Smooth muscle cell of the coronary artery (primary cell): Measurements from ENCODE around the gene PLAC1. TPM values are rescaled to one million over a fixed set of nuclear protein-coding genes. Genes with fewer than 3 reads are reported as not detected.

ENCODE experiments used
- total RNA-seq: library from RNA; depleted of rRNA; stranded (reverse); fragments of >200 nt; gene quantifications from 2 replicates; pipeline ENCODE4 v1.2.3, GENCODE V29; 2014; ENCODE audit warnings: low replicate concordance

The PLAC1 gene, protein sequence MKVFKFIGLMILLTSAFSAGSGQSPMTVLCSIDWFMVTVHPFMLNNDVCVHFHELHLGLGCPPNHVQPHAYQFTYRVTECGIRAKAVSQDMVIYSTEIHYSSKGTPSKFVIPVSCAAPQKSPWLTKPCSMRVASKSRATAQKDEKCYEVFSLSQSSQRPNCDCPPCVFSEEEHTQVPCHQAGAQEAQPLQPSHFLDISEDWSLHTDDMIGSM
- not detected in 2 replicates for total RNA-seq

DNA sequence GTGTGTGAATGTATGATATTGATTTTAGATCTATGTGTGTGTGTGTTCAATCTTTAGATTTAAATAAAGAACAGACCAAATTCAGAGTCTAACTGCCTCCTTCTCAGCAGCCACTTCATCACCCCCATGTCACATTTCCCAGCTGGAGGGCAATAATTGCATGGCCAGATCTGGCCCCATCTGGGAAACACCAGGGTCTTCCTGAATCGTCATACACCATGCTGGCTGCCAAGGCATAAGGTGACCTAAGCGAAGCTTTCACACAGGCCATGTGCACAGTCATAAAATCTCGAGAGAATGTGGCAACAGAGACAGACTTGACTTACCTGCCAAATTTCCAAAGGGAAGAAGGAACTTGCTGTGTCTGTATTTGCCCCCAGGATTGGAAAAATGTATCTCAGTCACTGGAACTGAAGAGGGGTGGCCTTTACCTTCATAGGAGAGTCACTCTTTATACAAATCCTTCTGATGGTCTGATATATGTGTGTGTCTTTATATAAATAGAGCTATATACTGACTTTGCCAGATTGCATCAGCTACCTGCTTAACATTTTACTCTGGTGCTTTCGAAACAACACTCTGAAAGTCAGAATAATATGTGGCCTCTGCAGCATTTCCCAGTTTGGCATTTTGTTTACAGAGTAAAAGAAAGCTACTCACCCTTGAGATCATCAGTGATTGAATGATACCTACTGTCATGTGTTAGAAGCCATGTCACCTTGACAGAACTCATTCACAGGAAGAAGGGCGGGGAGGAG lies at the start of gene PLAC1:
Gene PLAC1 (minus strand): TSS at position 470 of the 758 bp plus-strand sequence. CDS start 91,789 bp downstream, outside the sequence.

Other genes starting within 250 kb of the PLAC1 start
- gene HPRT1, start 198.3 kb downstream of the PLAC1 start, total RNA-seq = 11.1 and 11.3 TPM in 2 replicates
- 4.2 and 4.9 TPM in 2 replicates for gene PABIR2, start 138.7 kb upstream of the PLAC1 start, total RNA-seq